Pons (tissue), 1 donor: ENCODE measurements around the gene ZMYND11.
"Not testable (repeated sequence)": the region's sequence is repeated elsewhere in the genome, so short reads cannot be mapped to it uniquely, and the experiment has no call there.

Experiments
- DNase-seq: peaks from one replicate; pipeline ENCODE4 v3.0.0-alpha.2; 2016; ENCODE audit warnings: low spot score

The ZMYND11 gene

GRCh38 chr10:244227-244626 is 109.0 kb downstream of the ZMYND11 start:
- DNase-seq: peak; percentile 89

DNA sequence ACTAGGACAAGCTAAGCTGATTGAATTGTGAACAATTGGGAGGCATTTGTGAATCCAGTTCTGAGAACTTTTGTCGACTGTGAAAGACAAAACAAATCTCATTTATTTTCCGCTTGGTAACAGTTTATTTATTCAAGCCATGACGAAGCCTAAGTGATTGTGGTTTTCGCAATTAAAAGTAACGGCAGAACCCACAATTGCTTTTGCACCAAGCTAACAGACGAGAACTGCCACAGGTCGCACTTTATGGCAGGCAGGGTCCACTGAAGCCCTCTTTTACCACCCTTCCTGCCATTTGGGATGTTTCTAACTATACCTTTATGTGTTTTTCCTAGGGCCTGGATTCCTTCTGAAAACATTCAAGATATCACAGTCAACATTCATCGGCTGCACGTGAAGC is 111.2 kb downstream of the ZMYND11 start:
- no peak for DNase-seq

DNA sequence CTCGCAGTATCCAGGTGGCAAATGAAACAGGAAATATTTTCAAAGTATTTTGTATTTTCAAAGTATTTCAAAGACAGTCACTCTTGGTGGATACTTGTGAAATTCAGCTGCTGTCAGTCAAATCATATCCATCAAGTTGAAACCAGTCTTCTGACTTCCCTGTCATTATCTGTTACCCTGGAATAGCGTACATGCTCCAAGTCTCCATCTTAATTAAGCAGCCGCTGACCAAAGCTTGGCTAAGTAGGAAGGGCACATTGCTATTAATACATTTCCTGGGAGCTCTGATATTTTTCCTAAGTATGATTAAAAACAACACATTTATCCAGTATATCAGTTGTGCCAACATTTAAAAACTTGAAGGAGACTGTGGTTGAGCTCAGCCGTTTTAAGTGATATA is 112.2 kb downstream of the ZMYND11 start:
- no peak for DNase-seq

DNA sequence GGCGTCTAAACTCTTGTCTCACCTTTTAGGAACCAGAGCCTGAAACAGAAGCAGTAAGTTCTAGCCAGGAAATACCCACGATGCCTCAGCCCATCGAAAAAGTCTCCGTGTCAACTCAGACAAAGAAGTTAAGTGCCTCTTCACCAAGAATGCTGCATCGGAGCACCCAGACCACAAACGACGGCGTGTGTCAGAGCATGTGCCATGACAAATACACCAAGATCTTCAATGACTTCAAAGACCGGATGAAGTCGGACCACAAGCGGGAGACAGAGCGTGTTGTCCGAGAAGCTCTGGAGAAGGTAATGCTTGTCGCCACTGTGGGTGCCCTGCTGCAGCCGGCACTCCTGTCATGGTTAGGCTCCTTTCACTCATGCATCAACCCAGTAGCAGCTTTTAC is 113.1 kb downstream of the ZMYND11 start:
- no peak for DNase-seq

DNA sequence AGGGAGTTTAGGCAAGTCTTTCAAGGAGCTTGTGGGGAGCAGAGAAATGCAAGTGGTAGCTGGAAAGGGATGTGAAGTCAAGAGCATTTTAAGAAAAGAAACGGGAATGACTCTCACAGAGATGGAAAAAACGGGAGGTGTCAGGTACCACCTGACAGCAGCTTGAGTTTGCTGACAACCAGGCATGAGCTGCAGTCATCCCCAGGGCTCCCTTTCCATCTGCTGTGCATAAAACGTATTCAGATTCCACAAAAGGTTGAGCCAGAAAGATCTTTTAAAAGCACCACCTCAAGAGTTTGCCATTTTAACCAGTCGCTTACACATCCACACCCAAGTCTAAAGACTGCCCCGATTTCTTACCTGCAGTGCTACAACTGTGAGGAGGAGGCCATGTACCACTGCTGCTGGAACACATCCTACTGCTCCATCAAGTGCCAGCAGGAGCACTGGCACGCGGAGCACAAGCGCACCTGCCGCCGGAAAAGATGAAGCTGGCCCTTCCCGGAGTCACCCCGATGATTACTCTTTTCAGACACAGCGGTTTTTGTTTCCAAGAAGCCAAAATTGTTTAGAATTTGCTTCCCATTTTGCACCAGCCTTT is 116.8 kb downstream of the ZMYND11 start:
- DNase-seq: no peak

GRCh38 chr10:260819-261429 is 125.7 kb downstream of the ZMYND11 start:
- no peak for DNase-seq

- DNase-seq: not testable (repeated sequence)
Observed at GRCh38 chr10:264160-265073, 129.2 kb downstream of the ZMYND11 start.

DNA sequence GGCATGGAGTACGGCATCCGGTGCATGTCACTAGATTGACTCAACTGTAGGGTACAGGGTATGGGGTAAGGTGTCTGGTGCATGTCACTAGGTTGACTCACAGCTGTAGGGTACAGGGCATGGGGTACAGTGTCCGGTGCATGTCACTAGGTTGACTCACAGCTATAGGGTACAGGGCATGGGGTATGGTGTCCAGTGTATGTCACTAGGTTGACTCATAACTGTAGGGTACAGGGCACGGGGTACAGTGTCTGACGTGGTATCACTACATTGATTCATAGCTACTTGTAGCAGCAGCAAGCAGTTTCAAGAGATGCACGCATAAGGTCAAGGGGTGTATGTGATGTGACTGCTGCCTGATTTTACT is 129.8 kb downstream of the ZMYND11 start:
- not testable (repeated sequence) for DNase-seq

- not testable (repeated sequence) for DNase-seq
Observed at GRCh38 chr10:265816-266588, 130.7 kb downstream of the ZMYND11 start.

- DNase-seq: no peak
Observed at GRCh38 chr10:266974-267425, 131.7 kb downstream of the ZMYND11 start.

GRCh38 chr10:267705-268104 is 132.4 kb downstream of the ZMYND11 start:
- no peak for DNase-seq

- no peak for DNase-seq
Observed at GRCh38 chr10:269440-270074, 134.3 kb downstream of the ZMYND11 start.

- no peak for DNase-seq
Observed at GRCh38 chr10:271201-271600, 135.9 kb downstream of the ZMYND11 start.

GRCh38 chr10:271722-272121 is 136.5 kb downstream of the ZMYND11 start:
- no peak for DNase-seq

- DNase-seq: no peak
Observed at GRCh38 chr10:273088-273487, 137.8 kb downstream of the ZMYND11 start.

- DNase-seq: no peak
Observed at GRCh38 chr10:274866-275265, 139.6 kb downstream of the ZMYND11 start.

DNA sequence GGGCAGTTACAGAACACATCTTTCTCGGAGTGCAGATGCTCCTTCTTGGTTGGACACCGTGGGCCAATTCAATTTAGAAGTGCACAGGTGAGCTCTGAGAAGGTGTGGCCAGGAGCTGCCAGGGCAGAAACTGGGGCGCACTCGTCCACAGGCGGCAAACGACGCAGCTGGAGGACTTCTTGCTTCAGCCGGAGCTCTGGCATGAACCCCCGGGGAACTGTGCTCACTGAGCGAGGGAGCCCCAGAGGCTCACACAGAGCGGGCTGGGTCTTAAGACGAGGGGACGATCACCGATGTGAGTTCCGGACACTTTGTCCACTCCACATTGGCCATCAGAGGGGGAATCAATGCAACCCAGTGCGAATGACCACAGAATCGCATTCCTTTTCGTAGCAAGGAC is 140.4 kb downstream of the ZMYND11 start:
- no peak for DNase-seq

DNA sequence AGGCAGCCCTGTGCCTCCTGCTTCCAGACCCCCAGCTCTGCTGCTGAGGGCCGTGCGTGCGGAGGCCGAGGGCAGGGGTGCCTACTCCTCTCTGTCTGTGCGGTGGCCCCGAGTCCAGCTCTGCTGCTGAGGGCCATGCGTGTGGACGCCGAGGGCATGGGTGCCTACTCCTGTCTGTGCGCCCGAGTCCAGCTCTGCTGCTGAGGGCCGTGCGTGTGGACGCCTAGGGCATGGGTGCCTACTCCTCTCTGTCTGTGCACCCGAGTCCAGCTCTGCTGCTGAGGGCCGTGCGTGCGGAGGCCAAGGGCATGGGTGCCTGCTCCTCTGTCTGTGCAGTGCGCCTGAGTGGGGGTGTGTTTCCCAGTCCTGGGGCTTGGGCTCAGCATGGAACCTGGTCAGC is 142.7 kb downstream of the ZMYND11 start:
- no peak for DNase-seq

- DNase-seq: no peak
Observed at GRCh38 chr10:278707-279106, 143.5 kb downstream of the ZMYND11 start.

GRCh38 chr10:279232-279631 is 144.0 kb downstream of the ZMYND11 start:
- DNase-seq: no peak

GRCh38 chr10:279655-280054 is 144.4 kb downstream of the ZMYND11 start:
- no peak for DNase-seq
